GM21619 (cell line): Measurements from ENCODE around the gene CAAP1.
"Not testable (repeated sequence)": the region's sequence is repeated elsewhere in the genome, so short reads cannot be mapped to it uniquely, and the experiment has no call there.

ENCODE experiments used
- ATAC-seq: cut with Tn5 transposase; IDR thresholded peaks from one replicate; pipeline ENCODE4 v1.9.1; 2021; ENCODE audit not compliant: unreplicated experiment

Gene CAAP1

GRCh38 chr9:26850995-26851394 is 41.6 kb downstream of the CAAP1 start:
- no peak for ATAC-seq

GRCh38 chr9:26833792-26834191 is 58.8 kb downstream of the CAAP1 start:
- no peak for ATAC-seq

GRCh38 chr9:26828391-26828955 is 64.1 kb downstream of the CAAP1 start:
- not testable (repeated sequence) for ATAC-seq

GRCh38 chr9:26814799-26815198 is 77.8 kb downstream of the CAAP1 start:
- no peak for ATAC-seq

GRCh38 chr9:26813247-26813646 is 79.4 kb downstream of the CAAP1 start:
- ATAC-seq, result no peak

GRCh38 chr9:26812217-26812616 is 80.4 kb downstream of the CAAP1 start:
- ATAC-seq, result peak; percentile 39

GRCh38 chr9:26811106-26811505 is 81.5 kb downstream of the CAAP1 start:
- ATAC-seq, result no peak

- no peak for ATAC-seq
Observed at GRCh38 chr9:26809795-26810194, 82.8 kb downstream of the CAAP1 start.

- ATAC-seq, result no peak
Observed at GRCh38 chr9:26807161-26807560, 85.4 kb downstream of the CAAP1 start.

GRCh38 chr9:26802921-26803320 is 89.7 kb downstream of the CAAP1 start:
- ATAC-seq, result no peak

- no peak for ATAC-seq
Observed at GRCh38 chr9:26801772-26802171, 90.8 kb downstream of the CAAP1 start.

- no peak for ATAC-seq
Observed at GRCh38 chr9:26800322-26800721, 92.3 kb downstream of the CAAP1 start.

GRCh38 chr9:26791274-26791673 is 101.3 kb downstream of the CAAP1 start:
- ATAC-seq, result no peak
